OCI-LY1 (cell line): ENCODE data around the gene CASZ1.

Experiments used
- H2AFZ ChIP-seq: fragments of 200-600 bp; sonication (generic), shearing (Covaris generic); 2 replicates; pipeline ENCODE4 v1.6.0; 2014; ENCODE audit warnings: antibody characterized with exemption, mild to moderate bottlenecking, low read length
- H3F3A ChIP-seq: fragments of 200-600 bp; sonication (generic), shearing (Covaris generic); 2 replicates; pipeline ENCODE4 v1.6.0; 2014; ENCODE audit warnings: mild to moderate bottlenecking, antibody characterized with exemption, low read length, moderate library complexity; ENCODE audit not compliant: insufficient read depth
- H3K27ac ChIP-seq: fragments of 200-600 bp; sonication (generic); 2 replicates; pipeline ENCODE4 v1.5.1; 2014; ENCODE audit warnings: low read length, mixed run types, mild to moderate bottlenecking, low read depth; ENCODE audit not compliant: poor library complexity, severe bottlenecking
- H3K27me3 ChIP-seq: fragments of 200-600 bp; sonication (generic); 2 replicates; pipeline ENCODE4 v1.6.0; 2014; ENCODE audit warnings: antibody characterized with exemption, mild to moderate bottlenecking, low read length, moderate library complexity; ENCODE audit not compliant: insufficient read depth
- H3K36me3 ChIP-seq: fragments of 200-600 bp; sonication (generic); 2 replicates; pipeline ENCODE4 v1.6.1; 2014; ENCODE audit warnings: mild to moderate bottlenecking, antibody characterized with exemption, low read length, moderate library complexity, mixed read lengths; ENCODE audit not compliant: insufficient read depth
- H3K4me1 ChIP-seq: fragments of 200-600 bp; sonication (generic); 2 replicates; pipeline ENCODE4 v1.5.1; 2014; ENCODE audit warnings: mild to moderate bottlenecking, low read length, moderate library complexity; ENCODE audit not compliant: insufficient read depth, severe bottlenecking
- H3K4me2 ChIP-seq: fragments of 200-600 bp; sonication (generic), shearing (Covaris generic); 2 replicates; pipeline ENCODE4 v1.6.1; 2014; ENCODE audit warnings: low read length
- H3K4me3 ChIP-seq: fragments of 200-600 bp; sonication (generic); 2 replicates; pipeline ENCODE4 v1.5.1; 2014; ENCODE audit warnings: low read length, low read depth, mild to moderate bottlenecking, mixed read lengths; ENCODE audit not compliant: poor library complexity, severe bottlenecking
- H3K79me2 ChIP-seq: fragments of 200-600 bp; shearing (Covaris generic); 2 replicates; pipeline ENCODE4 v1.6.1; 2016; ENCODE audit warnings: mixed run types, low read length, mixed read lengths; ENCODE audit not compliant: insufficient read depth
- H3K9ac ChIP-seq: fragments of 200-600 bp; sonication (generic), shearing (Covaris generic); 2 replicates; pipeline ENCODE4 v1.6.1; 2014; ENCODE audit warnings: mild to moderate bottlenecking, low read length, mixed read lengths
- H3K9me2 ChIP-seq: fragments of 200-600 bp; sonication (generic), shearing (Covaris generic); 2 replicates; pipeline ENCODE4 v1.6.1; 2014; ENCODE audit warnings: low read depth, mild to moderate bottlenecking, low read length, mixed read lengths
- H3K9me3 ChIP-seq: fragments of 200-600 bp; shearing (Covaris generic); 2 replicates; pipeline ENCODE4 v1.6.1; 2014; ENCODE audit warnings: low read length, mixed read lengths
- H4K20me1 ChIP-seq: fragments of 200-600 bp; sonication (generic), shearing (Covaris generic); 2 replicates; pipeline ENCODE4 v1.6.0; 2016; ENCODE audit warnings: mild to moderate bottlenecking, low read length; ENCODE audit not compliant: insufficient read depth
- EZH2 ChIP-seq: fragments of 200-600 bp; sonication (generic), shearing (Covaris generic); IDR thresholded peaks from 2 replicates; pipeline ENCODE4 v1.8.0; 2017; ENCODE audit warnings: borderline replicate concordance, mixed run types, mild to moderate bottlenecking, antibody characterized with exemption, low read length, moderate library complexity, mixed read lengths
- TF ChIP-seq, protein P1 (sequence below): fragments of 200-600 bp; sonication (generic), shearing (Covaris generic); IDR thresholded peaks from 2 replicates; pipeline ENCODE4 v1.5.1; 2017; ENCODE audit warnings: mild to moderate bottlenecking, antibody characterized with exemption, low read length, moderate library complexity, mixed read lengths

CASZ1 gene

DNA sequence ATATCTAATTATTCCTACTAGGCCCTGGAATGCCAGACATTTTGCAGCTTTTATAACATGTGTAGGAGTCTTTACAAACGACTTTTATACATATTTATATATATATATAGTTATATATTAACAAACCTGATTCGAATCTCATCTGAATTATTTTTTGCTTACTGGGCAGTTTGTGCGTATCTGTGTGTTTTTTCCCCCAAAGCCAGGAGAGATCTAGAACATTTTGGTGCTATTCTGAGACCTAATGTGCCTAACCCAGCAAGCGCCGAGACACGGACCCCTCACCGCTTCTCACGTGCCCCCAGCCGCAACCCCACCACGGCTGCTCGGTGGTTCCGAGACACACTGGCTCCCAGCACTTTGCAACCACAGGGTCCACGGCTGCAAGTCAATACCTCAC, 54.8 kb downstream of the CASZ1 start:
- Histone ChIP-seq H3K27ac (no peak overlapping the region), H2AFZ (no peak overlapping the region), H3K36me3 (no peaks in the 10 kb centered on the region), H3F3A (no peaks in the 10 kb centered on the region), H3K27me3 (peaks cover 3% of the 10 kb centered on the region; the same call in 1 of the 2 replicates), H3K4me1 (no peaks in the 10 kb centered on the region), H4K20me1 (no peaks in the 10 kb centered on the region), H3K9me3 (no peaks in the 10 kb centered on the region), H3K9ac (no peak overlapping the region), H3K79me2 (no peaks in the 10 kb centered on the region), H3K9me2 (no peaks in the 10 kb centered on the region), H3K4me2 (no peak overlapping the region), H3K4me3 (no peak overlapping the region)
- TF ChIP-seq, protein P1, sequence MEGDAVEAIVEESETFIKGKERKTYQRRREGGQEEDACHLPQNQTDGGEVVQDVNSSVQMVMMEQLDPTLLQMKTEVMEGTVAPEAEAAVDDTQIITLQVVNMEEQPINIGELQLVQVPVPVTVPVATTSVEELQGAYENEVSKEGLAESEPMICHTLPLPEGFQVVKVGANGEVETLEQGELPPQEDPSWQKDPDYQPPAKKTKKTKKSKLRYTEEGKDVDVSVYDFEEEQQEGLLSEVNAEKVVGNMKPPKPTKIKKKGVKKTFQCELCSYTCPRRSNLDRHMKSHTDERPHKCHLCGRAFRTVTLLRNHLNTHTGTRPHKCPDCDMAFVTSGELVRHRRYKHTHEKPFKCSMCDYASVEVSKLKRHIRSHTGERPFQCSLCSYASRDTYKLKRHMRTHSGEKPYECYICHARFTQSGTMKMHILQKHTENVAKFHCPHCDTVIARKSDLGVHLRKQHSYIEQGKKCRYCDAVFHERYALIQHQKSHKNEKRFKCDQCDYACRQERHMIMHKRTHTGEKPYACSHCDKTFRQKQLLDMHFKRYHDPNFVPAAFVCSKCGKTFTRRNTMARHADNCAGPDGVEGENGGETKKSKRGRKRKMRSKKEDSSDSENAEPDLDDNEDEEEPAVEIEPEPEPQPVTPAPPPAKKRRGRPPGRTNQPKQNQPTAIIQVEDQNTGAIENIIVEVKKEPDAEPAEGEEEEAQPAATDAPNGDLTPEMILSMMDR, result no peak
- no peak for TF ChIP-seq EZH2

DNA sequence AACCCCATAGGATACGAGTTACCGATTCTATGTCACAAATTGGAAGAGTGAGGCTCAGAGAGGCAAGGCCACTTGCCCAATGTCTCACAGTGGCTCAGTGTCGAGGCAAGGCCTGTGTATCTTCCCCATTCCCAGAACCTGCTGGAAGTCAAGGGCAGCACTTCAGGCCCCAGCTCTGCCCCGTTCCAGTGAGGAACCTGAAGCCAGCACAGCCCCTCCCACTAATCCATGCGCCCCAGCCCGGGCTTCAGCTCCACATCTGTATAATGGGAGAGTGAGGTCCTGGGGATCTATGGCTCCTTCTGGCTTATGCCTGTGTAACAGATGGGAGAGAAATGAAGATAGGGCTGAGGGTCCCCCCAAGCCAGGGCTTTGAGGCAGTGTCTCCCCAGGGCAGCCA, 56.3 kb downstream of the CASZ1 start:
- TF ChIP-seq EZH2, result no peak
- TF ChIP-seq, protein P1, result no peak
- H3K27ac ChIP-seq, result no peak overlapping the region

DNA sequence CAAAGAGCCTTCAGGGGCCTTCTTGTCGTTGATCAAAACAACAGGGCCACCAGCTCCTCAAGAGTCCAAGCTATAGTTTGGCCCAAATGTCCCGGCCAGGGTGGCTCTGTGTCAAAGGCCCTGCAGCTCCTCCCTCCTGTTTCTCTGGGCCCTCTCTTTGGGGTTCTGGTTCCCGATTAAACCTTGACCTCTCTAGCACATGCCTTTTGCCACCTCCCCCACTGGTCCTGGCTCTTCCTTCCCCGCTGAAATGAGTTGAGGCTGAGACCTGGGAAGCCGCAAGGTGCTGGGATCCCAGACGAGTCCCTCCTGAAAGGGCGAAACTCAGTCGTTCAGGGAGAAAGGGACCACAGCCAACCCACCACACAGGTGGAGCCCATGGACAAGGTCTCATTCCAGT, 56.9 kb downstream of the CASZ1 start:
- Histone ChIP-seq H4K20me1 (no peaks in the 10 kb centered on the region), H3K4me3 (no peak overlapping the region), H3K4me1 (no peaks in the 10 kb centered on the region), H3K9me2 (no peaks in the 10 kb centered on the region), H2AFZ (no peak overlapping the region), H3K27me3 (peaks cover 3% of the 10 kb centered on the region; the same call in 1 of the 2 replicates), H3K4me2 (no peak overlapping the region), H3K9me3 (no peaks in the 10 kb centered on the region), H3K9ac (no peak overlapping the region), H3K36me3 (no peaks in the 10 kb centered on the region), H3K79me2 (no peaks in the 10 kb centered on the region), H3K27ac (no peak overlapping the region), H3F3A (no peaks in the 10 kb centered on the region)
- no peak for TF ChIP-seq EZH2

More for the DNA sequence above, 56.3 kb downstream of the CASZ1 start:
- Histone ChIP-seq H2AFZ (no peak overlapping the region), H4K20me1 (no peaks in the 10 kb centered on the region), H3K4me2 (no peak overlapping the region), H3F3A (no peaks in the 10 kb centered on the region), H3K9me3 (no peaks in the 10 kb centered on the region), H3K9ac (no peak overlapping the region), H3K27me3 (peaks cover 3% of the 10 kb centered on the region; the same call in 1 of the 2 replicates), H3K4me3 (no peak overlapping the region), H3K79me2 (no peaks in the 10 kb centered on the region), H3K9me2 (no peaks in the 10 kb centered on the region), H3K36me3 (no peaks in the 10 kb centered on the region), H3K4me1 (no peaks in the 10 kb centered on the region)
